Measurements from ENCODE around the gene HNRNPUL1. TPM values are rescaled to one million over a fixed set of nuclear protein-coding genes. Genes with fewer than 3 reads are reported as not detected.
"Not testable (repeated sequence)": the region's sequence is repeated elsewhere in the genome, so short reads cannot be mapped to it uniquely, and the experiment has no call there.

HNRNPUL1 gene
- total RNA-seq, 1 donor from 2014 or later: 114 TPM

DNA sequence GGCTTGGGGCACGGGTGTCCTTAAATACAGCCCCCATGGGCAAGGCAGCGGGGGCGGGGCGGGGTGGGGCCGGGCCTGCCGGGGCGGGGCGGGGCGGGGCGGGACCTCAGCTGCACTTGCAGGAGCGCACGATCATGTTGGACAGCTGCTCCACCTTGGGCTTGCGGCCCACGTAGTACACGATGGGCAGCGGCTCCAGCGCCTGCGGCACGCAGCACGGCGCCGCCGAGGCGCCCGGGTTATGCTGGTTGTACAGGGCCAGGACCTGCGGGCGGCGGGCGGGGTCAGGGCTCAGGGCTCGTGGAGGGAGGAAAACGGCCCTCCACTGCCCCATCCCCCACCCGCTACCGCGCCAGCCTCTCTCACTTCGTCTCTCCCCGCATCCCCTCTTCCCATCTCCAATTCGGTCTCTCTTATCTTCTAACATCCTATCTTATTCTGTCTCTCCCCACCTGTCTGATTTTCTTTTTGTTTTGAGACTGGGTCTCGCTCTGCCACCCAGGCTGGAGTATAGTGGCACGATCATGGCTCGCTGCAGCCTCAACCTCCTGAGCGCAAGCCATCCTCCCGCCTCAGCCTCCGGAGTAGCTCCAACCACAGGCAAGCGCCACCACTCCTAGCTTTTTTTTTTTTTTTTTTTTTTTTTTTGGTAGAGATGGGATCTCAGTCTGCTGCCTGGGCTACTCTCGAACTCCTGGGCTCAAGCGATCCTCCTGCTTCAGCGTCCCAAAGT lies 66.9 kb downstream of the HNRNPUL1 start:
- intact Hi-C loops (cut with DNase I): no loop called here
- no peak for ATAC-seq (ENCODE audit: poor library complexity)
- DNase-seq: no peak

DNA sequence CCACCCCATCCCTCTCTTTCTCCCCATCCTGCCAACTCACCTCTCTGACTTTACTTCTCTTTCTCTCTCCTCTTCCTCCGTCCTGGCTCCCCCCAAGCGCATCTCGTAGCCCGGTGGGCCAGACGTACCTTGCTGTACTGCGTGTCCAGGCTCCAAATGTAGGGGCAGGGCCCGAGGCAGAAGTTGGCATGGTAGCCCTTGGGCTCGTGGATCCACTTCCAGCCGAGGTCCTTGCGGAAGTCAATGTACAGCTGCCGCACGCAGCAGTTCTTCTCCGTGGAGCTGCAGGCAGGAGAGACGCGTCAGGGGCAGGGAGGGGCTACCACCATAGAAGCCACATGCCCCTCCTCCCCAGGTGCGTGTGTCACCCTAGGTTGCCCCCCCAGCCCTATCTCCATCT lies 67.8 kb downstream of the HNRNPUL1 start:
- DNase-seq (no peak), ATAC-seq (ENCODE audit: poor library complexity) (no peak)
- intact Hi-C loops (cut with DNase I): no loop called here

DNA sequence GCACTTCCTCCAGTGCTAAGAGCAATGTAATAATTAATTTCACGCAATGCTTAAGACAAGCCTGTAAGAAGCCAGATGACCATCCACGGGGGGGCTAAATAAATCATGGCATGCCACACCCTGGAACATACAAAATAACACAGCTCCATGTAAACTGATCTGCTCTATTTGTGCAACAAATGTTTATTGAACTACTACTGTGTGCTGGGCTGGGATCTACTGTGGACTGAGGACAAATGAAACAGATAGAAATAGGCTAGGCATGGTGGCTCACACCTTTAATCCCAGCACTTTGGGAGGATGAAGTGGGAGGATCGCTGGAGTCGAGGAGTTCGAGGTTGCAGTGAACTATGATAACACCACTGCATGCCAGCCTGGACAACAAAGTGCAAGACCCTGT lies 68.3 kb downstream of the HNRNPUL1 start:
- no peak for DNase-seq
- no peak for ATAC-seq (ENCODE audit: poor library complexity)
- intact Hi-C loops (cut with DNase I): no loop called here

DNA sequence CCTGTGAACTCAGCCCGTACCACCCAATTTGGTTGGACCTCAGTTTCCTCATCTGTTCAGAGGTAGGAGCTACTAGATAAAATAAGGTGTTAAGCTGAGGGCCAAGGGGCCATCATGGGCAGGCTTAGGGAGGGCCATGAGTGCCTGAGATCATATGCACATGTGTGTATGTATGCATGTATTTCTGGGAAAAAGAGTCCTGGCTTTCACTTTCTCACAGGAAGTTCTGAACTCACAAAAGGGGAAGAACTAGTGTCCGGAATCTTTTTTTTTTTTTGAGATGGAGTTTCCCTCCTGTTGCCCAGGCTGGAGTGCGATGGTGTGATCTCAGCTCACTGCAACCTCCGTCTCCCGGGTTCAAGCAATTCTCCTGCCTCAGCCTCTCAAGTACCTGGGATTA lies 70.6 kb downstream of the HNRNPUL1 start:
- no peak for DNase-seq
- intact Hi-C loops (cut with DNase I): no loop called here
- ATAC-seq (ENCODE audit: poor library complexity): peak; percentile 52

DNA sequence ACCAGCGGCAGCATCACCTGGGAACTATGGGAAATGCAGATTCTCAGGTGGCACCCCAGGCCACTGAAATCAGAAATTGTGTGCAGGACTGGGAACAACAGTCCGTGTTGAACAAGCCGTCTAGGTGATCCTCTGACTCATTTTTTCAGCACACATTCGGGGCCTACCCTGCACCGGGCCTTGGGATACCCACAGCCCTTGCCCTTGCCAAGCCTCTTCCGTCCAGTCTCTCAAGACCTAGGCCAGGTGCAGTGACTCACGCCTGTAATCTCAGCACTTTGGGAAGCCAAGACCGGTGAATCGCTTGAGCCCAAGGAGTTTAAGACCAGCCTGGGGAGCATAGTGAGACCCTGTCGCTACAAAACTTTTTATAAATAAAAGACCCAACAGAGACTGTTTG lies 71.3 kb downstream of the HNRNPUL1 start:
- no peak for ATAC-seq (ENCODE audit: poor library complexity)
- intact Hi-C loops (cut with DNase I): no loop called here
- DNase-seq: no peak

DNA sequence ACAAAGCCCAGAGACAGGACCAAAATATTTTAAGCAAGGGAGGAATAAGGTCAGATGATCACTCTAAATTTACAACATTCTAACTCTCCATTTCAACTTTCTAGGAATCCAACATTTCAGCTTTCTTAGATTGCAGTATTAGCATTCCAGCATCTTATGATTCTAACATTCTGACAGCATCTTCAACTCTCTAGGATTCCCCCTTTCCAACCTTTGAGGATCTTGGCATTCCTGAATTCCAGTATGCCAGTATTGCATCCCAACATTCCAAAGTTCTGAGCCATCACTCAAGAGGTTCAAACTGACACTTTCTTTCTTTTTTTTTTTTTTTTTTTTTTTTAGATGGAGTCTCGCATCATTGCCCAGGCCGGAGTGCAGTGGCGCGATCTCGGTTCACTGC lies 75.8 kb downstream of the HNRNPUL1 start:
- DNase-seq: no peak
- no peak for ATAC-seq (ENCODE audit: poor library complexity)
- intact Hi-C loops (cut with DNase I): no loop called here

DNA sequence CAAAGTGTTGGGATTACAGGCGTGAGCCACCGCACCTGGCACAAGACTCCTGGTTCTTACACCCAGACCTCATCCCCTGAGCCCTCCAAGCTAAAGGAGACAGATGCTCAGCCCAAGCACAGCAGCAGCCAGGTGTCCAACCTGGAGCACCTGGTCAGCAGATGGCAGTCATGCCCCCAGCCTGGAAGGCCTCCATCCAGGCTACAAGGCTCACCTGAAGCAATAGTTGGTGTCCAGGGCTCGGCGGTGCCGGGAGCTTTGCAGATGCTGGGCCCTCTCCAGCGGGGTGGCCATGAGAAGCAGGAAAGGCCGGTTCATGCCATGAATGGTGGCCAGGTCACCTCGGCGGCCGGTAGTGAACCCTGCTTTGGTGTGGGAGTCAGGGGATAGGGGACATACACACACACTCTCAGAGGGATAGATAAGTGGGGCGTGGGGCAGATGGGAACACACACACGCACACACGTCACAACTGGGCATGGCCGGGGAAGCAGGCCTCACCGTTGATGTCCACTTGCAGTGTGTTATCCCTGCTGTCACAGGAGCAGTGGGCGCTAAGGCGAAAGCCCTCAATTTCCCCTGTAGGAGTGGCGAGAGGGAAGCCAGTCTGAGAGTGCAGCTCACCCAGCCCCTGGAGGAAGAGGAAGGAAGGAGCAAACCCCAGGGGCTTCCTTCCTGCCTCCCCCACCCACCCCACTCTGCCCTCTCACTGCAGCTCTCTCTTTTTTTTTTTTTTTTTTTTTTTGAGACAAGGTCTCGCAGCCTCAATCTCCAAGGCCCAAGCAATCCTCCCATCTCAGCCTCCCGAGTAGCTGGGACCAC lies 77.7 kb downstream of the HNRNPUL1 start:
- DNase-seq (peak; percentile 31), ATAC-seq (ENCODE audit: poor library complexity) (peak; percentile 51)
- intact Hi-C loops (cut with DNase I): no loop called here

DNA sequence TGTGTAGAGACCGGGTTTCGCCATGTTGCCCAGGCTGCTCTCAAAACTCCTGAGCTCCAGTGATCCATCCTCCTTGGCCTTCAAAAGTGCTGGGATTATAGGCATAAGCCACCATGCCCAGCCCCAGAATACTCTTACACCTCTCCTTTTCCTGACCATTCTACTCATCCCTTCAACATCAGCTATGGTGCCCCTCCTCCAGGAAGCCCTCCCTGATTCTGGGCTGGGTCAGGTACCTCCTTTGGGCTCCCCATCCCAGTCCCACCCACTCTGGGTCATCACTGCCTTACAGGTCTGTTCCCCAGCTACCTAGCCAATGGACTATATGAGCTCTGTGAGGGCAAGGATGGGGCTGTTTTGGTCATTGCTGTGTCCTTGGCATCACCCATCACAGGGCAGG lies 80.0 kb downstream of the HNRNPUL1 start:
- no peak for ATAC-seq (ENCODE audit: poor library complexity)
- intact Hi-C loops (cut with DNase I): no loop called here
- DNase-seq: no peak

DNA sequence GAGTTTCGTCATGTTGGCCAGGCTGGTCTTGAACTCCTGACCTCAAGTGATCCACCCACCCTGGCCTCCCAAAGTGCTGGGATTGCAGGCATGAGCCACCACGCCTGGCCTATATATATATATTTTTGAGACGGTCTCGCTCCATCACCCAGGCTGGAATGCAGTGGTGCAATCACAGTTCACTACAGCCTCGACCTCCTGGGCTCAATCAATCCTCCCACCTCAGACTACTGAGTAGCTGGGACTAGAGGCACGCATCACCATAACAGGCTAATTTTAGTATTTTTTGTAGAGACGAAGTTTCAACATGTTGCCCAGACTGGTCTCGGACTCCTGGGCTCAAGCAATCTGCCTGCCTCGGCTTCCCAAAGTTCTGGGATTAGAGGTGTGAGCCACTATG lies 82.7 kb downstream of the HNRNPUL1 start:
- ATAC-seq (ENCODE audit: poor library complexity); intact Hi-C loops (cut with DNase I); DNase-seq: not testable (repeated sequence)

DNA sequence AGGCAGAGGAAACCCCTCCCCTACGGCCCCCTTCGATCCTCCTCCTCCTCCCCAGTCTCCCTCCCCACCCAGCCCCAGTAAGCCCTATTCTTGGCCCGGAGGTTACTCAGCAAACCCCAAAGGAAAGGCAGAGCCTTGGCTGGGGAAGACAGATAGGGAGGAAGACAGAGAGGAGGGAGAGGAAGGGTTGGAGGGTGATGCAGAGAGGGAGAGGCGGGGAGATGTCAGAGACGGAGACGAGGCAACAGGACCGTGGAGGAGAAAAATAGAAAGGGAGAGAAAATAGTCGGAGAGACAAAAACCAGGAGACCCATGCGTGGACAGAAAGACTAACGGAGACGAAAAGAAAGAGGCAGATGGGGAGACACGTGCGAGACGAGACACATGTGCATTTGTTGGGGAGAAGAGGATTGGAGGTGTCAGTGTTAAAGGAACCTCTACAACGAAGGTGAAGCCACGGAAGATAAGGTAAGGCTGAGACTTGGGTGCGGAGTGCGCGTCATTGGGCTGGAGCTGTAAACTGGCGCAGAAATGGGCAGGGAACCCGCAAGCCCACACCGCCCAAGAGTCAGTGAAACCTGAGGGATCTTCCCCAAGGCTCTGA lies 86.7 kb downstream of the HNRNPUL1 start:
- intact Hi-C loops (cut with DNase I): loop anchor here (5.0 kb wide), 1 partner anchor 39 kb away; the partner anchor contains the start of gene CCDC97

DNA sequence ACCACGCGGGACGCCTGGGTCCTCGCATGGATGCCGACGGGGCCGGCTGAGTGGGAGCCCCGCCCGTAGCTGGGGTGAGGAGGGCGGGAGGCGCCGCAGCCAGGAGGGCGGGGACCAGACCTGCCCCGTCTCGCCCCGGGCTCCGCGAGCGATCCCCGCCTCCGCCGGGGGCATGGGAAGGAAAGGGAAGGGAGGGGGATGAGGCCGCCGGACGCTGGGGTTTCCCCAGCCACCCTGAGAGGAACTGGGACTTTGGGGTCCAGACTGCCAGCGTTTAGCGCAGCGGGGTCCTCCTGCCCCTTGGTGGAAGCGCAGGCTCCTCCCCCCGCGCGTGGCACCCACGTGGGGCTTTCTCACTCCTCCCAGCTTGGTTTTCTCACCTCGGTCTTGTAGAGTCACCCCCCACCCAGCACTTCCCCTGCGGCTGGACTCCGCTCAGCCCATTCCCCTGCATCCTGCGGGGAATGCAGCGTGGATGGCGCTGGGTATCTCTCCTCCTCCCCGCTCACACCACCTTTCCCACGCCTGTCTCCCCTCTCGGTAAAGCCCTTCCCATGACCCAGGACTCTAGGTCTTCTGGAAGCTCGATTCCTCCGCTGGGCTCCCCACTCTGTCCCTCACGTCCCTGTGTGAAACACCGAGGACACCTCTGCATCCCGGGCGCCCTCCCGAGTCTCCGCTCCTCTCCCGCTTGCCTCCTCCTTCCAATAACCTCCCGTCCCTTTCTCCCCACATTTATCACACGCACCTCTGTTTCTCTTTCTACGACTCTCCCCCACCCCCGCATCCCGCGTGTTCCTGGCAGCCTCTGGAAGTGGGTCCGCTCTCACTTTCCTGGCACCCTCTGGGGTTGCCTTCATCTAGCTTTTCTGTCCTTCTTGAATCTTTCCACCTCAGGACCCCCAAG lies 87.4 kb downstream of the HNRNPUL1 start:
- DNase-seq (peak; percentile 84), ATAC-seq (ENCODE audit: poor library complexity) (peak; percentile 64)
- intact Hi-C loops (cut with DNase I): loop anchor here (5.0 kb wide), 1 partner anchor 39 kb away; the partner anchor contains the start of gene CCDC97

More for the DNA sequence above, 86.7 kb downstream of the HNRNPUL1 start:
- DNase-seq: no peak
- no peak for ATAC-seq (ENCODE audit: poor library complexity)

DNA sequence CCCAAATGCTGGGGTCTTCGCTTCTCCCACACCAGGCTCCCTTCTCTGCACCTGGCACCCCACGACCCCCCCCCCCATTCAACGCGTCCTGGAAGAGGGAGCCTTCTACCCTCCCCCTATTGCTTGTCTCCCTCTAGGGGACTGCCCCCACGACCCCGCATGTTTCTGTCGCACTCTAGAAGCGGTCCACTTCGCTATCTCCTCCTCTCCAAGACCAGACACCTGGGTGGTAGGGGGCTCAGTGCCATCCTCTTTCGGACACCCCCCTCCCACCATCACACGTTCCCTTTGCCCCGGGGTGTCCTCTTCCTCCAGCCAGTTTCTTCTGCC lies 88.1 kb downstream of the HNRNPUL1 start:
- no peak for ATAC-seq (ENCODE audit: poor library complexity)
- no peak for DNase-seq
- intact Hi-C loops (cut with DNase I): loop anchor here (5.0 kb wide), 1 partner anchor 40 kb away; the partner anchor contains the start of gene CCDC97

DNA sequence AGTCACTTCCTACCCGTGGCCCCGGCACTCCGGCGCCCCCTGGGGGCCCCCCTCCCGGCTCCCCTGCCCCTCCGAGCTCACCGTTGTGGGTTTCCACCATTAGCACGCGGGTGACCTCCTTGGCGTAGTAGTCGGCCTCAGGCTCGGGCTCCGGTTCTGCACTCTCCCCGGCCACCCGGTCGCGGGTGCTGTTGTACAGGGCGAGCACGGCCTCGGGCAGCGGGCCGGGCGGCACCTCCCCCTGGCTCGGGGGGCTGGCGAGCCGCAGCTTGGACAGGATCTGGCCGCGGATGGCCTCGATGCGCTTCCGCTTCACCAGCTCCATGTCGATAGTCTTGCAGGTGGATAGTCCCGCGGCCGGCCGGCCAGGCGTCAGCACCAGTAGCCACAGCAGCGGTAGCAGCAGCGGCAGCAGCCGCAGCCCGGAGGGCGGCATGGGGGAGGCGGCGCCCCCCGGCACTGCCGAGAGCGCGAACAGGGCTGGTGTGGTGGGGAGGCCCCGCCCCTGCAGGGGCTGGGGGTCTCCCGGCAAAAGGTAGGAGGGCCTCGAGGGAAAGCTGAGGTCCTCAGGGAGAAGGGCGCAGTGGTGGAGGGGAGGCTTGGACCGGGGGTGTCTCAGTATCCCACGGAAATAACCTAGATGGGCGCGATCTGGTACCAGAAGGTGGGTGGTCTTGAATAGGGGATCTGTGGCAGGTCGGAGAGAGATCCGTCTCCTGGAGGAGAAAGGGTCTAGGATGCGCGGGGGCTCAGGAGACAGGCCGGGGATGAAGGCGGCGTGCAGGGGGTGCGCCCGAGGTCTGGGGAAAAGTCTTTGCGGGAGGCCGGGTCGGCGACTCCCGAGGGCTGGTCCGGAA lies 88.7 kb downstream of the HNRNPUL1 start:
- DNase-seq (peak; percentile 85), ATAC-seq (ENCODE audit: poor library complexity) (peak; percentile 37)
- intact Hi-C loops (cut with DNase I): loop anchor here (5.0 kb wide), 1 partner anchor 41 kb away; the partner anchor contains the start of gene CCDC97

DNA sequence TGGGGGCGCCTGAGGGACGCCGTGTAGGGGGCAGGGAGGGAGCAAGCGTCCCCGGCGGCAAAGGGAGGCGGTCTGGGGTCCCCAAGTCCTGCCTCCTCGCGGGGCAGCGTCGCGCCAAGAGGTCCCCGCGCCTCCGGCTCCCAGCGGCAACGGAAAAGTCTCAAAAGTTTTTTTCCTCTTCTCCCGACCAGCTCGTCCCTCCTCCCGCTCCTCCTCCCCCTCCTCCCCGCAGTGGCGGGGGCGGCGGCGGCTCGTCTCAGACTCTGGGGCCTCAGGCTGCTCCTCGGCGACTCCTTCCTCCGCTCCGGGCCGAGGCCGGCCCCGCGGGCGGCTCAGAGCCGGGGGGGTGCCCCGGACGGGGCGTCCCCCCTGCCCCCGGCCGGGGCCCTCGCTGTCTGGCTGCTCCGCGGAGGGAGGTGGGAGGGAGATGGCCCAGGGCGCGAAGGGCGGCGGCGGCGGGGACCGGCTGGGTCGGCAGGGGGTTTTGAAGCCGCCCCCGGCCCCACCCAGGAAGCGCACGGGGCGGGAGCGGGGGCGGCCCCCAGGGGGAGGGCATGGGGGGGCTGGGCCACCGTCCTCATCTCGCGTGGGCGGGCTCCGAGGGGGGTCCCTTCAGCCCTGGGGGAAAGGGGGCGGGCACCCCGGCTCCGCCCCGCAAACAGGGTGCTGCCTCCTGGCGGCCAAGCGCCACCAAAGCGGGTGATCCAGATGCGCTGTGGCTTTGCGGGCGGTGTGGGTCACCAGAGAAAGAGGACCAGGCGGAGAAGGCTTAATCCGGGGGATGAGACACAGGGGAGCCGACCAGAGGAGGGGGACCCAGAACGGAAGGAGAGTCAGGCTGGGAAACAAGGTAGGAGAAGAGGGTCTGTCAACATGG lies 89.5 kb downstream of the HNRNPUL1 start, which contains the start of gene TGFB1:
TGFB1 (minus strand) TSS at position 457 of the 877 bp plus-strand sequence. CDS start 878 bp downstream, outside the sequence.
- DNase-seq: peak; percentile 94
- ATAC-seq (ENCODE audit: poor library complexity): peak; percentile 77
- intact Hi-C loops (cut with DNase I): loop anchor here (5.0 kb wide), 1 partner anchor 41 kb away; the partner anchor contains the start of gene CCDC97

DNA sequence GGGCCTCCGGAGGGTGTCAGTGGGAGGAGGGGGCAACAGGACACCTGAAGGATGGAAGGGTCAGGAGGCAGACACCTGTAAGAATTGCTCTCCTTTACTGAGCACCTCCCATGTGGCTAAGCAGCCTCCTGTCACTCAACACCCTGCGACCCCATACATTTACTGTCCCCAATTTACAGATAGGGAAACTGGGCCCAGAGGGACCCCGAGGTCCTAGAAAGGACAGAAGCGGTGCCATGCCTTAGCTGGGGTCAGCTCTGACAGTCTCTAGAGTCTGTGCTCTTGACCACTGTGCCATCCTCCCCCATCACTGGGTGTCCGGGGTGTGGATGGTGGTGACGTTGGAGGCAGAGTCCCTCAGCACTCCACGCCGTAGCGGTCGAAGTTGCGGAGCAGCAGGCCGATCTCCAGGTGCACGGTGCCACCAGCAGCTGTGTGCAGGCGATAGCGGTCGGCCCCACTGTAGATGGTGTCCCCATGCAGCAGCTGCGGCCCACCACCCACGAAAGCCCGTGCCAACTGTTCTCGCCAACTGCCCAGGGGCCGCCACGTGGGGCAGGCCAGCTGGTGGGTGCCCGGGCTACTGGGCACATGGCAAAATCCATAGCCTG lies 90.3 kb downstream of the HNRNPUL1 start:
- intact Hi-C loops (cut with DNase I): loop anchor here (5.0 kb wide), 1 partner anchor 42 kb away; the partner anchor contains the start of gene CCDC97
- DNase-seq (peak; percentile 55), ATAC-seq (ENCODE audit: poor library complexity) (no peak)

DNA sequence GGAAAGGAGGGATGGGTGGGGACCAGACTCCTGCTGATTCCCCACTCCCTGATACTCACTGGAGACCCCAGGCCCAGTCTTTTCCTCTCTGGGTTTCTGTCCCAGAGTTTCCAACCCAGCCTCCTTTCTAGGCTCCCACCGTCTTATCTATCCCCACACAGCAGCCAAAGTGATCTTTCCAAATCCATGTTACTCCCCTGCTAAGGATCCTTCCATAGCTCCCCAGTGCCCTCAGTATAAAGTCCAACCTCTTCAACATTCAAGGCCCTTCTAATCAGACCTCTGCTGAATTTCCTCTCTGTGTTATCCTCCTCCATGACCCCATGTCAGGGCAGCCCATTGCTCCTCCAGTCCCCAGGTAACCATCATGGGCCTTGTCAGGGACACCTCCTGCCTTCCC lies 90.9 kb downstream of the HNRNPUL1 start:
- intact Hi-C loops (cut with DNase I): loop anchor here (5.0 kb wide), 1 partner anchor 33 kb away; no protein-coding TSS in a partner anchor
- no peak for DNase-seq
- no peak for ATAC-seq (ENCODE audit: poor library complexity)

Data from Right ventricle myocardium superior (tissue), 1 donor.